HG02973 (cell line): ENCODE results near the gene USH1C.

ENCODE experiments used
- ATAC-seq: cut with Tn5 transposase; IDR thresholded peaks from one replicate; pipeline ENCODE4 v1.9.1; 2021; ENCODE audit warnings: moderate library complexity; ENCODE audit not compliant: unreplicated experiment

USH1C gene

DNA sequence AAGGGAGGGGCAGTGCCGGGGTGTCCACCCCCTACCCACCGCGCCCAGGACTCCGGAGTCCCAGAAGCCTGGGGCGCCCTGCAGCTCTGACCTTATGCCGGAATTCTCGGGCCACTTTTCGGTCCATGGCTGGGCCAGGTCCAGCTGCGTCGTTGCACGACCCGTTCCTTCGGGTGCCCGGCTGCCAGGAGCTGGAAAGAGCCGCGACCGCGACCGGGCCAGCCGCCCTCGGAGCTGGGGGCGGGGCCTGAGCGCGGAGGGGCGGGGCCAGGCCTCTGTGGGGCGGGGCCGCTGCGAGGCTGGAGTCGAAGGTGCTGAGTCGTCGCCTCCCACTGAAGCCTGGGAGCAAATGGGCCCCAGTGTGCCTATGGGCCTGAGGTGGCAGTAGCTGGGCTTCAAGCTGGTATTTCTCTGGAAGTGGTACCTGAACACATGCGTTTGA lies at the start of gene USH1C:
Gene USH1C (minus strand): TSS at position 236 of the 442 bp plus-strand sequence. CDS start 109 bp downstream, at position 127.
- no peak for ATAC-seq

DNA sequence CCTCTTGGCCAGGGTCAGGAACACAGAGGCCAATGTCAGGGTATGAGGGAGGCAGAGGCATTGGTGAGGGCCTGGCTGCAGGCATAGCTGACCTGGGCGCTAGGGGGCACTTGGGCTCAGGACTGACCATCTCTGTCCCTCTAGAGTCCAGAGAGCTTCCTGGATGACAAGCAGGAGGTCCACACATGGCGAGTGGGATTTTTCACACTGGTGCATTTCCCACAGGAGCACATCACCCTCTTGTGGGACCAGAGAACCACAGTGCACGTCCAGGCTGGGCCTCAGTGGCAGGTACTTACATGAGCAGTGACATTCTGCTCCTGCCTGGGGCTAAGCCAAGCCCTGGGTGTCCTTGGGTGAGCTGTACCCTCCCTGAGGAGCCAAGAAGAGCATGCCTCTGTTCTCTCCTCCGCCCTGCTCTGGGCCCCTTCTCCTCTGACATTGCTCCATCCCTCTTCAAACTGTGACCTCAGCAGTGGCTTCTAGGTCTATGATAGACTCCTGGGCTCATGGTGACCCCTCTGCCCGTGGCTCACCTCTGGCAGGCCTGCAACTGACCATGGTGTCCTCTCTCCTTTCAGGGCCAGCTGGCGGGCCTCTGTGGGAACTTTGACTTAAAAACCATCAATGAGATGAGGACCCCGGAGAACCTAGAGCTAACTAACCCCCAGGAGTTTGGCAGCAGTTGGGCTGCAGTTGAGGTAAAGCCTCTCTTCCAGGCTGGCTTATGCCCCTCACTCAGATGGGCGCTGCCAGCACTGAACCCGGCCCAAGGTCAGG lies 49.4 kb upstream of the USH1C start:
- no peak for ATAC-seq

DNA sequence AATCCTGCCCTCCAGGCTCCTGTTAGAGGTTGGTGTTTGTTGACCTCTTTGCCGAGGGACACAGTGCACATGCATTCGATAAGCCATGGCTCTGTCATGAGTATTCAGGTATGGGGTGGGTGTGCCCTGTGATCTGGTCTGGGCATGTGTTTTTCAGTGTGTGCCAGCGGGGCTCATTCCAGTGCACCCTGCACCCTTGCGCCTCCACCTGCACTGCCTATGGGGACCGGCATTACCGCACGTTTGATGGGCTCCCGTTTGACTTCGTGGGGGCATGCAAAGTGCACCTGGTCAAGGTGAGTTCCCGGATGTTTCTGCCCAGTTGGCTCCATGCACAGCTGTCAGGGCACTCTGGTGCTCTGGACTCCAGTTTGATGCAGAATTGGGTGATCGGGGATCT lies 47.1 kb upstream of the USH1C start:
- no peak for ATAC-seq

DNA sequence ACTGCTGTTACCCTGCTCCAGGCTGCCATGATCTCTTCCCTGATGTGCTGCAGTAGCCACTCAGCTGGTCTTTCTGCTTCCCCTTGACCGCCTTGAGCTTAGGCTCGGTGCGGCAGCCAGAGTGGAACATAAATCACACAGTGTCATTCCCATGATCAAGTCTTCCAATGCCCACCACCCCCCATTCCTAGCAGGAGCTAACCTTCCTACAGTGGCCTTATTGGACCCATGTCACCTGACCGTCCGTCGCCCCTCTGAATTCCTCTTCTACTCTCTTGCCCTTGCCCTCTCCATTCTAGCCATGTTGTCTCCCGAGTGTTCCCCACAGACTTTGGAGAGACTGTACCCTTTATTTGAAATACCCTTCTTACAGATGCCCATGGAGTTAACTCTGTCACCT lies 46.2 kb upstream of the USH1C start:
- no peak for ATAC-seq

GRCh38 chr11:17588721-17589120 lies 44.5 kb upstream of the USH1C start:
- no peak for ATAC-seq

- no peak for ATAC-seq
Observed at GRCh38 chr11:17588166-17588565, 44.0 kb upstream of the USH1C start.

DNA sequence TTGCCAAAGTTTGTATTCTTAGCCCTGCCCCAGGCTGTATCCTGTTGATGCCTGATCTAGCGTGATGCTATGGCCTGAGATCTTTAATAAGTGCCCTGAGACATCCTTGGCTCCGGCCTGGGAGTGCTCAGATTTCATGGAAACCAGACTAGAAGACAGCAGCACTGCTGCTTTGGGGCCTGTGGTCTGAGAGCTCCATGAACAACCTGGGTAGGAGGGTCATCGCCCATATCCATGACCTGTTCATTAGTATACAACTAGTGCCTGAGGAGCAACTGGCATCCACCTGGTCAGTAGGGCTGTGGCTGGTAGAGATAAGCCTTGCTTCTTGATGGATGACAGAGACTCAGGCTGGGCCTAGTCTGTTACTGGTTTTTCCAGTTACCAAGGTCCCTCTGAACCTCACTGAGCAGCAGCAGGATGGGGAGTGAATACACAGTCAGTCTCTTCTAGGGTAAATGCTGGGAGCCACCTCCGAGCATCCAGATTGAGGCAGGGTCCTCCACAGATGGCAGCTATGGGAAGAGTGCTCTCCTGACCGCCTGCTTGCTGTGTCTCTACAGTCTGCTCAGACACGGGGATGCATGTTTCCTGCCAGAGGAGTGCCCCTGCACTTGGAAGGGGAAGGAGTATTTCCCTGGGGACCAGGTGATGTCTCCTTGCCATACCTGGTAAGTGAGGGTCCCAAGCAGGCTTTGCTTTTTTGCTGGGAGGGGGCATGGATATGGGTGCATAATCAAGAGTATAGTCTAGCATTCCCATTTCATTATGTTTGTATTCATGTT lies 41.9 kb upstream of the USH1C start:
- no peak for ATAC-seq

DNA sequence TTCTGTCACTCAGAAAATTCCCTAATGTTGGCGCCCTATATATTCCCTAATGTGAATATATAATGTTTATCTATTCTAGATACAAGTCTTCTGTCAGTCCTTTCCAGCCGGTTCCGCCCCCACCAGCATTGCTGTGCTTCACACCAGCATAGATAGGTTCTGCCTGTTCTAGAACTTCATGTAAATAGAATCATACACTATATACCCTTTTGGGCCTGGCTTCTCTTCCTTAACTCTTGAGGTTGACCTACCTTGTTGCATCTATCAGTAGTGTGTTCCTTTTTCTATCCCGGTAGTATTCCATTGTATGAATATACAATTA lies 37.5 kb upstream of the USH1C start:
- no peak for ATAC-seq

- ATAC-seq: no peak
Observed at GRCh38 chr11:17581036-17581731, 37.0 kb upstream of the USH1C start.

- no peak for ATAC-seq
Observed at GRCh38 chr11:17580271-17580670, 36.1 kb upstream of the USH1C start.

DNA sequence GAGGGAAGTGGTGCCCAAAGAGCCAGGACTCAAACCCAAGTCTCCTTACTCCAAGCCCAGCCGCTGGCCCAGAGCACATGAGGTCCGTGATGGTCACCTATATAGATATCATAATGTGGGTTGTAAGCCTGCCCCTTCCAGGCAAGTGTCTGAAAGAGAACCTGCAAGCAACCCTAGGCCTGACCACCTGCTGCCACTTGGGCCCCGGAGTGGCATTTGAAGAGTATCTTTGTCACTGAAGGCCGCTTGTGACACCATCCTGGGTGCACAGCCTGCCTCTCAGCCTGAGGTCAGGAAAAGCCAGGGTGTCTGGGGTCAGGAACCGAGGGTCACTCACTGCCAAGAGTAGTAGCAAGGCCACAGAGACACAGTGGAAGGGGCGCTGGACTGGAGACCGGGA lies 35.2 kb upstream of the USH1C start:
- no peak for ATAC-seq

- no peak for ATAC-seq
Observed at GRCh38 chr11:17578958-17579357, 34.7 kb upstream of the USH1C start.

- no peak for ATAC-seq
Observed at GRCh38 chr11:17578296-17578695, 34.1 kb upstream of the USH1C start.

DNA sequence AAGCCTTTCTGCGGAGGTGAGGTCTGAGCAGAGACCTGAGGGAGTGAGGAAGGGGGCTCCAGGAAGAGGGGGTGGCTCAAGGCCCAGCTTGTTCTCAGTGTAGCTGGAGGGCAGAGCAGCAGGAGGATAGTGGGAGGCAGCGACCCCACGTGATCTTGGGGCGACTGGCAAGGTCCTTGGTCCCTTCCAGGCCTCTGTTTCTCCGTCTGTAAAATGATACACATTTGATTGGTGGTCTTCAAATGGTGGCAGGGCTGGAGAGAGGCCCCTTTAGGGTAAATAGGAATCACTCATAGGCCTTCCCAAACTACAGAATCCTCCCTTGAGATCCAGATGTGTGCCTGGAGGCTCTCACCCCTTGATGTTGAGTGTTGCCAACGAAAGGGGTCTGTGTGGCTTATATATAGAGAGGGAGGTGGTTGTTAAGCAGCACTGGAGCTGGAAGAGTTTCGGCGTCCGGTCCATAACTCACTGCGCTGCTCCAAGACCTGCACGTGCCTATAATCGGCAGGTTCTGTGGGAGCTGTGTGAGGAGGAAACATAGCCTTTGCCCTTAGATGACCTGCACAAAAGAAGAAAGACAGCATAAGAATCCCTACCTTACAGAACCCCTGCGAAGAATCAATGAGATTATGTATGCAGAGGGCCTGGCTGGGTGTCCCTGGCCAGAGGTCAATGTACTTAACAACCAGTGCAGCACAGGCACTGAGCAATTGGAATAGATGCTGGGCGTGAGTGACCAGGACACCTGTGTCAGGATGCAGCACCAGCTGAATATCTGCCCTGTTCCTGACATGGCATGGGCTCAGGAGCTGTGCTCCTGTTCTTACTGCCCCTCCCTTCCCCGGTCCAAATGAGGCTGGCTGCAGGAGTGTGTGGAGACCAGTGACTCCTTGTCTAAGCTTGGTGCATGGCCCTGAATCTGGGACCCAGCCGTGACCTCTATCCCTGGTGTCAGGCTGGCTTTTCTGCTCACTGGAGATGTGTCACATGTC lies 31.5 kb upstream of the USH1C start:
- ATAC-seq: no peak

GRCh38 chr11:17574141-17575091 lies 30.2 kb upstream of the USH1C start:
- no peak for ATAC-seq

DNA sequence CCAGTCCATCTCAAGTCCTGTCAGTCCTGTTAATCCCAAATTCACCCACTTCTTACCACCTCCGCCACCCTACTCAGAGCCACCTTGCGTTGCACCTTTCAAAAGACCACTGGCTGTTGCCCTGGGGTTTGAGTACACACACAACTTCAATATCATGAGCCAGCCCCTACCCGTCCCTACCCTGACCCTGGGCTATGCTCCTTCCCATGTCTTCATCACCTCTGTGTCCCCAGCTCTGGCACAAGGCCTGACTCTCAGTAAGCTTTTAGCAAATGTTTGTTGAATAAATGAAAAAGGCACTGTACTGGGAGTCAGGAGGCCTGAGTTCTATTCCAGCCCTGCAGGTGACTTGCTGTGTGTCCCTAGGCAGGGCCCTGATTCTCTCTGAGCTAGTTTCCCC lies 29.3 kb upstream of the USH1C start:
- ATAC-seq: no peak

DNA sequence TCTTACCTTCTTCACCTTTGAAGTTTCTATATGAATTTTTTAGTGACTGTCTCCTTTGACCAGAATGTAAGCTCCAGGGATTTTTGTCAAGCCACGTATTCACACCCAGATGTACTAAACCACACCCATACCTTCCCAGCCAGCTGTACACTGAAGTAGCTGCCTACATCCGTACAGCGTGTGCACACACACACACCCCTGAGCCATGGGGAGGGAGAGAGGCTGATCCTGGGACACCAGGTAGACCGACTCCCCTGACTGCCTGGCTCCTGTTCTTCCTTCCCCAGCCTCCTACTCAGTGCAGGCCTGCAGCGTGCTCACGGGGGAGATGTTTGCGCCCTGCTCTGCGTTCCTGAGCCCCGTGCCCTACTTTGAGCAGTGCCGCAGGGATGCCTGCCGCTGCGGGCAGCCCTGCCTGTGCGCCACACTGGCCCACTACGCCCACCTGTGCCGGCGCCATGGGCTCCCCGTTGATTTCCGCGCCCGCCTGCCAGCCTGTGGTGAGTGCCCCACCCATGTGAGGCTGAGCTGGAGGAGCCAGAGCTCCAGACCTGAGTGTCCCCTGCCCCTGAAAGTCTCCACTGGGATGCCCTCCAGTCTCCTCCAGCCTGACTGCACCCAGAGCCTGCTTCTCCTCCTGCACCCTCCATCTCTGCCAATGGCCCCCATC lies 28.7 kb upstream of the USH1C start:
- ATAC-seq: no peak

DNA sequence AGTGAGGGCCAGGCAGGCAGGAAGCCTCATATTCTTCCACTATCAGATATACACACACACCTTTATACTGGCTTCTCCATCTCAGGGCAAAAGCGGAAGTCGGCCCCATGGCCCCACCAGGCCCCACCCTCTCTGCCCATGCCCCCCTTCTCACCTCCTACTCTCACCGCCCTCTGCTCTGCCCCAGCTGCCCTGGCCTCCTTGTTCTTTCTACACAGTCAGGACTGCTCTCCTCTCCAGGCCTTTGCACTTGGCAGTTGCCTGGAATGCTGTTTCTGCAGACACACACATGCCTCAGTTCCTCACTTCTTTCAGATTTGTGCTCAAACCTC lies 28.1 kb upstream of the USH1C start:
- ATAC-seq: no peak
